Heart left ventricle (tissue), 16 donors: ENCODE results near the gene NOL3. TPM values are rescaled to one million over a fixed set of nuclear protein-coding genes. Genes with fewer than 3 reads are reported as not detected.

Source experiments
- ATAC-seq, 4 donors: fragments of 200-7000 bp; cut with Tn5 transposase; one replicate each; pipeline ENCODE4 v1.9.1; 2020 to 2022; ENCODE audit warnings: moderate library complexity in 4 of 4, mild to moderate bottlenecking in 3 of 4, moderate number of reproducible peaks in 1 of 4
- DNase-seq, 5 donors: peaks; one replicate each; pipeline ENCODE4 v3.0.0-alpha.2; 2020
- H3K27ac ChIP-seq, 12 donors: fragments of 200-600 bp; sonication (generic) in 4 of 12; one replicate each; pipeline versions ENCODE4 v1.5.0 to v1.8.0; 2016 to 2022; ENCODE audit warnings: mild to moderate bottlenecking in 2 of 12
- H3K27me3 ChIP-seq, 9 donors: fragments of 200-600 bp; sonication (generic) in 2 of 9; one replicate each; pipeline versions ENCODE4 v1.5.1 to v1.8.0; 2016 to 2022; ENCODE audit warnings: mild to moderate bottlenecking in 3 of 9
- H3K36me3 ChIP-seq, 9 donors: fragments of 200-600 bp; sonication (generic) in 2 of 9; one replicate each; pipeline versions ENCODE4 v1.5.0 to v1.8.0; 2018 to 2022; ENCODE audit warnings: mild to moderate bottlenecking in 2 of 9
- H3K4me1 ChIP-seq, 12 donors: fragments of 200-600 bp; sonication (generic) in 4 of 12; one replicate each; pipeline versions ENCODE4 v1.5.0 to v1.8.0; 2016 to 2022; ENCODE audit warnings: mild to moderate bottlenecking in 3 of 12
- H3K4me3 ChIP-seq, 12 donors: fragments of 200-600 bp; sonication (generic) in 4 of 12; one replicate each; pipeline versions ENCODE4 v1.5.0 to v1.8.0; 2017 to 2022; ENCODE audit warnings: mild to moderate bottlenecking in 9 of 12, moderate library complexity in 4 of 12
- H3K9me3 ChIP-seq, 12 donors: fragments of 200-600 bp; sonication (generic) in 4 of 12; one replicate each; pipeline versions ENCODE4 v1.5.0 to v1.8.0; 2016 to 2022; ENCODE audit warnings: mild to moderate bottlenecking in 1 of 12
- CTCF ChIP-seq, 12 donors: fragments of 200-600 bp; sonication (generic) in 4 of 12; IDR thresholded peaks; one replicate each; pipeline versions ENCODE4 v1.5.0 to v1.8.0; 2018 to 2022; ENCODE audit warnings: antibody characterized with exemption in 12 of 12, mild to moderate bottlenecking in 5 of 12
- POLR2A ChIP-seq, 2 donors: fragments of 450-650 bp; IDR thresholded peaks; one replicate each; pipeline ENCODE4 v1.6.1; 2017; ENCODE audit warnings: antibody characterized with exemption in 2 of 2, mild to moderate bottlenecking in 2 of 2, moderate library complexity in 2 of 2
- WGBS, 4 donors: extraction: QIAGEN DNeasy Blood & Tissue Kit in 2 of 4; methylation state at CpG; one replicate each; pipeline versions ENCODE4 v1.1.5 to v1.1.7; 2013 to 2018; 5-methylcytosine and 5-hydroxymethylcytosine counted together
- intact Hi-C, 10 donors: fragments of 100-400 bp; cut with DNase I; formaldehyde crosslinking; loops; one replicate each; pipeline versions ENCODE4 v1.11.1 to v1.14.2; 2022
- polyA plus RNA-seq, 2 donors: library from polyadenylated mRNA; stranded (reverse); fragments of 200-250 nt; gene quantifications; one replicate each; pipeline ENCODE4 v1.2.3, GENCODE V29; 2013
- total RNA-seq, 9 donors: library from RNA; depleted of rRNA in 2 of 9; stranded (reverse); fragments of >200 nt in 2 of 9; fragmentation: NEBNext Ultra II Directional in 3 of 9; extraction: Animal tissue kit (Norgen Biotek cat#: 25700) in 3 of 9; gene quantifications; one replicate each; pipeline versions ENCODE4 v1.1.0 to v1.2.4, GENCODE V29; 2016 to 2023
- donor health status: ischemic (EF 13 %, LVEDD 7.1; RV severe dilation, severe dysfunction).
- donor health status: healthy with polysubstance abuse.
- donor health status: DM: no; HTN: yes; CAD: no.
- donor health status: DM: no; HTN: no; CAD: no.
- donor health status: ischemic (EF 25% LVEDD 6.9; RV normal size, moderate dysfunction).
- donor health status: ischemic (EF 25% LVEDD 5.7; RV mildly dilated, moderate dysfunction).
- donor health status: healthy.
- donor health status: DM: yes; HTN: yes; CAD: no.
- donor health status: ischemic (EF 35%, LVEDD 5.7; RV mildly dilated, moderate dysfunction).
- donor health status: nonischemic (EF 11% LVEDD 7.7; RV severe dilation, severe dysfunction).
- donor health status: DM: yes; HTN: yes; CAD: no.
- donor health status: PGD.
- donor health status: ischemic (EF 29% LVEDD 5.4; RV normal size, mild dysfunction).
- donor health status: nonischemic (EF 23%, LVEDD 6.1; RV moderate dilation, normal function).

The NOL3 gene
- total and polyA plus RNA-seq, 11 donors: 64.9 to 121 (median 85.5) TPM

GRCh38 chr16:67154578-67155294 is 15.6 kb upstream of the NOL3 start:
- peak overlapping the region in 9 of 12 donors; percentile 14 to 40 (median 18) for H3K4me3 ChIP-seq
- no peak for TF ChIP-seq POLR2A (IDR thresholded peaks at IDR 0.05)
- TF ChIP-seq CTCF (IDR thresholded peaks at IDR 0.05): no peak
- H3K36me3 ChIP-seq: peaks cover 0 to 5% (median 0%) of the 10 kb centered on the region in 9 donors
- no peaks in the 10 kb centered on the region for H3K9me3 ChIP-seq
- DNase-seq: peak in 1 of 5 donors; percentile 63
- peaks cover 0 to 44% (median 25%) of the 10 kb centered on the region in 12 donors for H3K4me1 ChIP-seq
- peaks cover 0 to 17% (median 0%) of the 10 kb centered on the region in 9 donors for H3K27me3 ChIP-seq
- no peak for ATAC-seq
- no peak overlapping the region for H3K27ac ChIP-seq
- intact Hi-C loops: loop anchor here in 8 of 10 donors (1.0 to 10.0 kb wide), 7 partner anchors 47 to 260 kb away; partner anchors contain the start of genes CBFB (in 1 of the 8) and PHAF1 (in 1 of the 8)
- 17 to 39% (median 34%) methylated on average over 19 to 61 of the region's 61 CpGs for WGBS, 4 donors

GRCh38 chr16:67155295-67156142 is 14.8 kb upstream of the NOL3 start:
- TF ChIP-seq CTCF (IDR thresholded peaks at IDR 0.05): peak; percentile 91 to 99 (median 97)
- peak in 1 of 2 donors; percentile 29 for TF ChIP-seq POLR2A (IDR thresholded peaks at IDR 0.05)
- Histone ChIP-seq H3K27ac (no peak overlapping the region), H3K4me1 (peaks cover 0 to 42% (median 25%) of the 10 kb centered on the region in 12 donors), H3K9me3 (no peaks in the 10 kb centered on the region), H3K4me3 (peak overlapping the region in 9 of 12 donors; percentile 14 to 40 (median 18)), H3K36me3 (peaks cover 0 to 5% (median 0%) of the 10 kb centered on the region in 9 donors), H3K27me3 (peaks cover 0 to 10% (median 0%) of the 10 kb centered on the region in 9 donors)
- DNase-seq (peak; percentile 67 to 91 (median 79)), ATAC-seq (peak in 3 of 4 donors; percentile 45 to 60 (median 57))
- 10 to 56% (median 15%) methylated on average over 18 to 74 of the region's 74 CpGs for WGBS, 4 donors
- intact Hi-C loops: loop anchor here in 9 of 10 donors (1.0 to 10.0 kb wide), 8 partner anchors 48 to 261 kb away; partner anchors contain the start of genes CBFB (in 1 of the 9) and PHAF1 (in 1 of the 9)

GRCh38 chr16:67156143-67156844 is 14.0 kb upstream of the NOL3 start:
- Histone ChIP-seq H3K4me1 (peaks cover 0 to 39% (median 28%) of the 10 kb centered on the region in 12 donors), H3K4me3 (no peak overlapping the region), H3K36me3 (peaks cover 0 to 5% (median 0%) of the 10 kb centered on the region in 9 donors), H3K9me3 (no peaks in the 10 kb centered on the region), H3K27me3 (peaks cover 0 to 3% (median 0%) of the 10 kb centered on the region in 9 donors), H3K27ac (no peak overlapping the region)
- WGBS, 4 donors: 64 to 75% (median 70%) methylated on average over 15 of the region's 15 CpGs
- no peak for DNase-seq
- TF ChIP-seq CTCF (IDR thresholded peaks at IDR 0.05): no peak
- TF ChIP-seq POLR2A (IDR thresholded peaks at IDR 0.05): no peak
- no peak for ATAC-seq
- intact Hi-C loops: loop anchor here in 8 of 10 donors (2.0 to 10.0 kb wide), 7 partner anchors 49 to 261 kb away; partner anchors contain the start of genes CBFB (in 1 of the 8) and PHAF1 (in 1 of the 8)
